PFSK-1 (cell line): ENCODE results near the gene SEZ6L.

Experiments used
- POLR2AphosphoS5 ChIP-seq: IDR thresholded peaks from 2 replicates; pipeline ENCODE4 v1.6.1; 2012; ENCODE audit warnings: low read depth, mild to moderate bottlenecking, control low read depth, low read length, moderate library complexity
- TAF1 ChIP-seq: IDR thresholded peaks from 2 replicates; pipeline ENCODE4 v1.6.1; 2012; ENCODE audit warnings: low read length, control low read depth, borderline replicate concordance; ENCODE audit not compliant: insufficient read depth

GRCh38 chr22:26404851-26405421 lies 235.7 kb downstream of the SEZ6L start:
- TF ChIP-seq TAF1 (no peak), POLR2AphosphoS5 (no peak)
